ENCODE results near the gene IDNK. TPM values are rescaled to one million over a fixed set of nuclear protein-coding genes. Genes with fewer than 3 reads are reported as not detected.

The IDNK gene
- total and polyA plus RNA-seq, 4 donors: 5.6 to 33.4 (median 14.7) TPM

DNA sequence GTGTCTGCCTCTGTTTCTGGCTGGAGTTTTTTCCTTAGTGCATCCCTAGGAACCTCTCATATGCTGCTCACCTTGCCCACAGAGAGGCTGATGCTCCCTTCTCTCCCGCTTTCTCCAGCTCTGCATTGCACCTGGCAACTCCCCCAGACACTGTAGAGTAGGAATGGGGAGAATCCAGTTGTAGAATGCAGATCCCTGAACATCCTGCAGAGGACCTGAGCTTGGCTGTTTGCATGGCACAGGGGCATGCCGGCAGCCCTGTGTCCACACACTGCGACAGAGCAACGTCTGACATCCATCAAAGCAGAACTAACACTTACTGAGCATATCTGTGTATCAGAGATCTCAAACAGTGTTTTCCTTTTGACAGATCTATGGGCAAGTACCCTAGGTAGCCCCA, 19.9 kb downstream of the IDNK start:
- DNase-seq (ENCODE audit: low spot score): no peak
- TF ChIP-seq HNF4A (conservative IDR thresholded peaks at IDR 0.05): no peak
- TF ChIP-seq GABPA (IDR thresholded peaks at IDR 0.05 in 1 of 2, conservative IDR thresholded peaks at IDR 0.05 in 1 of 2): no peak
- TF ChIP-seq HNF4G (IDR thresholded peaks at IDR 0.05): no peak
- no peak overlapping the region for H3K27ac ChIP-seq (ENCODE audit: low read depth in 1 of 2, low read length in 2 of 2)
- no peaks in the 10 kb centered on the region for H3K27me3 ChIP-seq (ENCODE audit: control insufficient read depth in 4 of 4, insufficient read depth in 4 of 4, low read length in 3 of 4)
- H3K36me3 ChIP-seq (ENCODE audit: control insufficient read depth in 4 of 4, insufficient read depth in 3 of 4, low read depth in 1 of 4, low read length in 3 of 4): peaks cover 0 to 3% (median 1%) of the 10 kb centered on the region in 4 donors
- H3K9ac ChIP-seq (ENCODE audit: low read depth in 1 of 2, low read length in 2 of 2): no peak overlapping the region
- WGBS: 86% methylated on average over 4 of the region's 4 CpGs
- no peaks in the 10 kb centered on the region for H3K4me1 ChIP-seq (ENCODE audit: control insufficient read depth in 4 of 4, insufficient read depth in 4 of 4, low read length in 3 of 4)
- H3K9me3 ChIP-seq (ENCODE audit: control insufficient read depth in 4 of 4, low read length in 3 of 4): no peaks in the 10 kb centered on the region
- H3K4me3 ChIP-seq (ENCODE audit: low read depth in 1 of 3, low read length in 3 of 3): no peak overlapping the region

- no peaks in the 10 kb centered on the region for H3K27me3 ChIP-seq (ENCODE audit: control insufficient read depth in 4 of 4, insufficient read depth in 4 of 4, low read length in 3 of 4)
- no peaks in the 10 kb centered on the region for H3K9me3 ChIP-seq (ENCODE audit: control insufficient read depth in 4 of 4, low read length in 3 of 4)
- H3K9ac ChIP-seq (ENCODE audit: low read depth in 1 of 2, low read length in 2 of 2): no peak overlapping the region
- no peak for DNase-seq (ENCODE audit: low spot score)
- peaks cover 1 to 7% (median 6%) of the 10 kb centered on the region in 4 donors for H3K36me3 ChIP-seq (ENCODE audit: control insufficient read depth in 4 of 4, insufficient read depth in 3 of 4, low read depth in 1 of 4, low read length in 3 of 4)
- no peak for TF ChIP-seq YY1 (IDR thresholded peaks at IDR 0.05)
- TF ChIP-seq FOXA1 (IDR thresholded peaks at IDR 0.05): no peak
- no peak for TF ChIP-seq ATF3 (IDR thresholded peaks at IDR 0.05)
- no peak for TF ChIP-seq RAD21 (IDR thresholded peaks at IDR 0.05)
- TF ChIP-seq, protein P1, sequence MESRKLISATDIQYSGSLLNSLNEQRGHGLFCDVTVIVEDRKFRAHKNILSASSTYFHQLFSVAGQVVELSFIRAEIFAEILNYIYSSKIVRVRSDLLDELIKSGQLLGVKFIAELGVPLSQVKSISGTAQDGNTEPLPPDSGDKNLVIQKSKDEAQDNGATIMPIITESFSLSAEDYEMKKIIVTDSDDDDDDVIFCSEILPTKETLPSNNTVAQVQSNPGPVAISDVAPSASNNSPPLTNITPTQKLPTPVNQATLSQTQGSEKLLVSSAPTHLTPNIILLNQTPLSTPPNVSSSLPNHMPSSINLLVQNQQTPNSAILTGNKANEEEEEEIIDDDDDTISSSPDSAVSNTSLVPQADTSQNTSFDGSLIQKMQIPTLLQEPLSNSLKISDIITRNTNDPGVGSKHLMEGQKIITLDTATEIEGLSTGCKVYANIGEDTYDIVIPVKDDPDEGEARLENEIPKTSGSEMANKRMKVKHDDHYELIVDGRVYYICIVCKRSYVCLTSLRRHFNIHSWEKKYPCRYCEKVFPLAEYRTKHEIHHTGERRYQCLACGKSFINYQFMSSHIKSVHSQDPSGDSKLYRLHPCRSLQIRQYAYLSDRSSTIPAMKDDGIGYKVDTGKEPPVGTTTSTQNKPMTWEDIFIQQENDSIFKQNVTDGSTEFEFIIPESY (IDR thresholded peaks at IDR 0.05): no peak
- TF ChIP-seq RXRA (IDR thresholded peaks at IDR 0.05): no peak
- no peak for TF ChIP-seq MAX (IDR thresholded peaks at IDR 0.05)
- no peak for TF ChIP-seq JUND (IDR thresholded peaks at IDR 0.05)
- TF ChIP-seq EGR1 (IDR thresholded peaks at IDR 0.05; ENCODE audit: low read depth in 2 of 2): no peak
- TF ChIP-seq HNF4G (IDR thresholded peaks at IDR 0.05): no peak
- no peak for TF ChIP-seq FOXA2 (IDR thresholded peaks at IDR 0.05)
- TF ChIP-seq, protein P2, sequence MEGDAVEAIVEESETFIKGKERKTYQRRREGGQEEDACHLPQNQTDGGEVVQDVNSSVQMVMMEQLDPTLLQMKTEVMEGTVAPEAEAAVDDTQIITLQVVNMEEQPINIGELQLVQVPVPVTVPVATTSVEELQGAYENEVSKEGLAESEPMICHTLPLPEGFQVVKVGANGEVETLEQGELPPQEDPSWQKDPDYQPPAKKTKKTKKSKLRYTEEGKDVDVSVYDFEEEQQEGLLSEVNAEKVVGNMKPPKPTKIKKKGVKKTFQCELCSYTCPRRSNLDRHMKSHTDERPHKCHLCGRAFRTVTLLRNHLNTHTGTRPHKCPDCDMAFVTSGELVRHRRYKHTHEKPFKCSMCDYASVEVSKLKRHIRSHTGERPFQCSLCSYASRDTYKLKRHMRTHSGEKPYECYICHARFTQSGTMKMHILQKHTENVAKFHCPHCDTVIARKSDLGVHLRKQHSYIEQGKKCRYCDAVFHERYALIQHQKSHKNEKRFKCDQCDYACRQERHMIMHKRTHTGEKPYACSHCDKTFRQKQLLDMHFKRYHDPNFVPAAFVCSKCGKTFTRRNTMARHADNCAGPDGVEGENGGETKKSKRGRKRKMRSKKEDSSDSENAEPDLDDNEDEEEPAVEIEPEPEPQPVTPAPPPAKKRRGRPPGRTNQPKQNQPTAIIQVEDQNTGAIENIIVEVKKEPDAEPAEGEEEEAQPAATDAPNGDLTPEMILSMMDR (IDR thresholded peaks at IDR 0.05; ENCODE audit: low read depth, low read length, missing input control): no peak
- no peak overlapping the region for H3K27ac ChIP-seq (ENCODE audit: low read depth in 1 of 2, low read length in 2 of 2)
- 88% methylated on average over 8 of the region's 8 CpGs for WGBS
- no peak overlapping the region for H3K4me3 ChIP-seq (ENCODE audit: low read depth in 1 of 3, low read length in 3 of 3)
- H3K4me1 ChIP-seq (ENCODE audit: control insufficient read depth in 4 of 4, insufficient read depth in 4 of 4, low read length in 3 of 4): no peaks in the 10 kb centered on the region
These were observed 23.7 kb downstream of the IDNK start for GRCh38 chr9:83646500-83647239.

DNA sequence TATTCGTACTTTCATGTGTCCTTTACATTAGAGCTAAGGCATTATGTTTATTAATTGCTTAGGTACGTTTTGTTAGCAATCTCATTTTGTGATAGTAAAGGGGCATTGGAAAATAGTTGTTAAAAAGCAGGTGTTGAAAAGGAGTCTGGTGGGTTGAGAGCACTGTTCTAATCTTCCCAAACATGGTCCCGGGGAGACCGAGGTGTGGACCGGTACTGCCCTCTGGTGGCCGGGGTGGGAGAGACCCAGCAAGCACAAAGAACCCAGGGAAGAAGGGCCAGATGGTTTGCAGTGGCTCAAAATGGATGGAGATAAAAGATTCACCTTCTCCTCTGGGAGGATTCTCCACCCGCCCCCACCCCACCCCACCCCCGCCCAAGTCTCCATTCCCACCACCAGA, 26.1 kb downstream of the IDNK start:
- WGBS: 27% methylated on average over 8 of the region's 8 CpGs
- H3K36me3 ChIP-seq (ENCODE audit: control insufficient read depth in 4 of 4, insufficient read depth in 3 of 4, low read depth in 1 of 4, low read length in 3 of 4): peaks cover 0 to 19% (median 17%) of the 10 kb centered on the region in 4 donors
- TF ChIP-seq YY1 (IDR thresholded peaks at IDR 0.05) (no peak), RXRA (IDR thresholded peaks at IDR 0.05) (no peak), FOXA2 (IDR thresholded peaks at IDR 0.05) (no peak), FOXA1 (IDR thresholded peaks at IDR 0.05) (no peak), RAD21 (IDR thresholded peaks at IDR 0.05) (peak; percentile 85 to 92), REST (IDR thresholded peaks at IDR 0.05) (no peak), GABPA (IDR thresholded peaks at IDR 0.05 in 1 of 2, conservative IDR thresholded peaks at IDR 0.05 in 1 of 2) (no peak), HNF4A (conservative IDR thresholded peaks at IDR 0.05) (no peak), SP1 (IDR thresholded peaks at IDR 0.05) (no peak), EGR1 (IDR thresholded peaks at IDR 0.05; ENCODE audit: low read depth in 2 of 2) (no peak), NR2F2 (IDR thresholded peaks at IDR 0.05) (no peak), HNF4G (IDR thresholded peaks at IDR 0.05) (no peak)
- TF ChIP-seq, protein P1 (IDR thresholded peaks at IDR 0.05): no peak

More for the DNA sequence above, 26.1 kb downstream of the IDNK start:
- no peaks in the 10 kb centered on the region for H3K4me1 ChIP-seq (ENCODE audit: control insufficient read depth in 4 of 4, insufficient read depth in 4 of 4, low read length in 3 of 4)
- no peaks in the 10 kb centered on the region for H3K27me3 ChIP-seq (ENCODE audit: control insufficient read depth in 4 of 4, insufficient read depth in 4 of 4, low read length in 3 of 4)
- peak; percentile 89 for DNase-seq (ENCODE audit: low spot score)
- H3K4me3 ChIP-seq (ENCODE audit: low read depth in 1 of 3, low read length in 3 of 3): no peak overlapping the region
- no peak overlapping the region for H3K9ac ChIP-seq (ENCODE audit: low read depth in 1 of 2, low read length in 2 of 2)
- no peak overlapping the region for H3K27ac ChIP-seq (ENCODE audit: low read depth in 1 of 2, low read length in 2 of 2)
- H3K9me3 ChIP-seq (ENCODE audit: control insufficient read depth in 4 of 4, low read length in 3 of 4): no peaks in the 10 kb centered on the region
